NCI-H2029 (cell line): ENCODE data around the gene HID1.

Source experiments
- DNase-seq: peaks from one replicate; lab custom pipeline; 2025; lab: John Stamatoyannopoulos, UW

The HID1 gene

GRCh38 chr17:74947041-74947754, 25.4 kb downstream of the HID1 start:
- DNase-seq: no peak

- no peak for DNase-seq
These were observed 25.9 kb downstream of the HID1 start for GRCh38 chr17:74946641-74947040.

GRCh38 chr17:74945543-74945942, 27.0 kb downstream of the HID1 start:
- DNase-seq: no peak

- no peak for DNase-seq
These were observed 28.6 kb downstream of the HID1 start for GRCh38 chr17:74943808-74944522.

- DNase-seq: no peak
These were observed 31.3 kb downstream of the HID1 start for GRCh38 chr17:74941128-74941725.

GRCh38 chr17:74939534-74939933, 33.0 kb downstream of the HID1 start:
- DNase-seq: no peak

GRCh38 chr17:74938194-74938950, 34.2 kb downstream of the HID1 start:
- no peak for DNase-seq

GRCh38 chr17:74937064-74938051, 35.2 kb downstream of the HID1 start:
- DNase-seq: no peak

GRCh38 chr17:74936470-74936799, 36.1 kb downstream of the HID1 start:
- DNase-seq: no peak

- DNase-seq: no peak
These were observed 36.7 kb downstream of the HID1 start, which contains the start of gene OTOP3 for GRCh38 chr17:74935585-74936469. TSS of gene OTOP3 (plus strand) at chr17:74935898. CDS start at chr17:74935922, 24 bp downstream.

GRCh38 chr17:74935048-74935447, 37.5 kb downstream of the HID1 start:
- DNase-seq: no peak

- DNase-seq: no peak
These were observed 42.0 kb downstream of the HID1 start for GRCh38 chr17:74930535-74931036.

GRCh38 chr17:74928786-74929185, 43.8 kb downstream of the HID1 start:
- no peak for DNase-seq

GRCh38 chr17:74925242-74925641, 47.3 kb downstream of the HID1 start:
- DNase-seq: no peak

GRCh38 chr17:74924250-74924948, 48.2 kb downstream of the HID1 start, which contains the start of gene OTOP2:
TSS of gene OTOP2 (plus strand) at chr17:74924273. CDS start at chr17:74924633, 360 bp downstream.
- no peak for DNase-seq

GRCh38 chr17:74923538-74924249, 48.9 kb downstream of the HID1 start:
- DNase-seq: no peak

GRCh38 chr17:74922694-74923537, 49.6 kb downstream of the HID1 start, which contains the start of gene USH1G:
TSS of gene USH1G (minus strand) at chr17:74923255. CDS start at chr17:74923073, 182 bp downstream.
- DNase-seq: no peak

GRCh38 chr17:74922172-74922571, 50.4 kb downstream of the HID1 start:
- DNase-seq: no peak
